ENCODE results near the gene KCNIP3.

The KCNIP3 gene

GRCh38 chr2:95312543-95313201 is 15.5 kb downstream of the KCNIP3 start:
- H3K9me3 Mint-ChIP-seq, result no peaks in the 10 kb centered on the region
- no peak overlapping the region for H3K27ac Mint-ChIP-seq
- H3K4me1 Mint-ChIP-seq, result no peaks in the 10 kb centered on the region
- H3K4me3 Mint-ChIP-seq, result no peak overlapping the region
- peaks cover 4% of the 10 kb centered on the region for H3K27me3 Mint-ChIP-seq
- no peaks in the 10 kb centered on the region for H3K36me3 Mint-ChIP-seq

DNA sequence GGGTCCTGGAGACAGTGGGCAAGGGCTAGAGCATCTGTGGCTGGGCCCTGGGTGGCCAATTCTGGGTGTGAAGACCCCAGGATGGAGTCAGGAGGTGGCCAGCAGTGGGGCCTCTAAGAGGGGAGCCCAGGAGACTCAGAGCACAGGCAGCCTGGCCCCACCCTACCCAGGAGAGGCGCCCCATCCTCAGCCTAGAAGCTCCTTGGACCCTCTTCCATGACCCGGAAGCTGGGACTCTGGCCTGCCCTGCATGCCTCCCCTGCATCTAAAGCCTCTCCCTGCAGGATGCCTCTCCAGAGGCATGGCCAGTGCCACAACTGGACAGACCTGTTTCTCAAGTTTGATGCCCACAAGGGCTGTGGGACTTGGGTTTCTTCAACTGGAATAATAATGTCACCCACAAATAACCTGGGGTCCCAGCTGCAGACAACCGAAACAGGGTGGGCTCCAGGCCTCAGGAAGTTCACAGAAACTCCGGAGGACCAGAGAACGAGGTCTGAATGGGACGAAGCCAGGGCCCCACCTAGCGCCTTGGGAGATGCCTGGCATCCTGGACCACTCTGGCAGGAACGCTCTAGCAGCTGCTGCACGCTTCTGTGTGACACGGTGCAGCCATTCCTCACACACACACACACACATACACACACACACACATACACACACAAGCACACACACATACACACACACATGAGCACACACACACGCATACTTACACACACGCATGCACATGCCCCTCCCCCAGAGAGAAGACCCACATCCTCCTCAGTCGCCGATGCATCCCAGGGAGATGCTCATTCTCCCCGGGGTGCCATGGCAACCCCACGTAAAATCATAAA is 16.4 kb downstream of the KCNIP3 start:
- H3K4me1 Mint-ChIP-seq, result no peaks in the 10 kb centered on the region
- no peaks in the 10 kb centered on the region for H3K36me3 Mint-ChIP-seq
- no peak overlapping the region for H3K27ac Mint-ChIP-seq
- no peak overlapping the region for H3K4me3 Mint-ChIP-seq
- H3K9me3 Mint-ChIP-seq, result no peaks in the 10 kb centered on the region
- peaks cover 4% of the 10 kb centered on the region for H3K27me3 Mint-ChIP-seq

- peaks cover 4% of the 10 kb centered on the region for H3K27me3 Mint-ChIP-seq
- no peaks in the 10 kb centered on the region for H3K4me1 Mint-ChIP-seq
- no peaks in the 10 kb centered on the region for H3K36me3 Mint-ChIP-seq
- H3K9me3 Mint-ChIP-seq, result no peaks in the 10 kb centered on the region
- H3K27ac Mint-ChIP-seq, result no peak overlapping the region
- H3K4me3 Mint-ChIP-seq, result no peak overlapping the region
Measured at GRCh38 chr2:95314598-95314963, 17.4 kb downstream of the KCNIP3 start.

DNA sequence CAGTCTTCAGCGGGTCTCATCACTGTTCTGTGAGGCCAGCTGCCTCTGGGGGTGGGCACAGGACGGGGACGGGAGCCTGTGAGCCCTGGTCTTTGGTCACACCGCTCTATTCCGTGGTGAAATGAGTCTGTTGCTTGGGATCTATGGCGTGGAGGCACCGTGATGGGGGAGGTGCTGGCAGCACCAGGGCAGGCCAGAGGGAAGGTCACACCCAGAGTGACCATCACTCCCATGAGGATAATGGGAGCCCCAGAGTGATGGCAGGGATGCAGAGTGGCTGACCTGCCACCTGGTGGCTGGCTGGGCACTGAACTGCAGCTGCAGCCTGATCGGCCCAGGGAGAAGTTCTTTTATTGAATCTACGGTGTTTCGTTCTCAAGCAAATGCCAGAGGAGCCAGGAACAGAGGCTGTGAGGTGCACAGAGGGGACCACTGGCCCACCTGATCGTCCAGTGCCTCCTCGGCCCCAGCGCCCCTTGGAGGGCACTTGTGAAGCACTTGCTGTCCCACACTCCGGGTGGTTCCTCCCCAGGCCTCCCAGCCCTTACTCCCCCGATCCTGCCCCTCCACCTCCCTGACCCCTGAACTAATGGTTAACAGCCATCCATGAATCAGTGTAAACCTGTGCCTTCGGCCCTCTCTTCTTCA is 17.9 kb downstream of the KCNIP3 start:
- Mint-ChIP-seq H3K4me3 (no peak overlapping the region), H3K9me3 (no peaks in the 10 kb centered on the region), H3K36me3 (no peaks in the 10 kb centered on the region), H3K27me3 (peaks cover 4% of the 10 kb centered on the region), H3K27ac (no peak overlapping the region), H3K4me1 (no peaks in the 10 kb centered on the region)

GRCh38 chr2:95315801-95316411 is 18.8 kb downstream of the KCNIP3 start:
- H3K9me3 Mint-ChIP-seq, result no peaks in the 10 kb centered on the region
- no peak overlapping the region for H3K4me3 Mint-ChIP-seq
- peaks cover 4% of the 10 kb centered on the region for H3K27me3 Mint-ChIP-seq
- no peak overlapping the region for H3K27ac Mint-ChIP-seq
- no peaks in the 10 kb centered on the region for H3K4me1 Mint-ChIP-seq
- no peaks in the 10 kb centered on the region for H3K36me3 Mint-ChIP-seq

DNA sequence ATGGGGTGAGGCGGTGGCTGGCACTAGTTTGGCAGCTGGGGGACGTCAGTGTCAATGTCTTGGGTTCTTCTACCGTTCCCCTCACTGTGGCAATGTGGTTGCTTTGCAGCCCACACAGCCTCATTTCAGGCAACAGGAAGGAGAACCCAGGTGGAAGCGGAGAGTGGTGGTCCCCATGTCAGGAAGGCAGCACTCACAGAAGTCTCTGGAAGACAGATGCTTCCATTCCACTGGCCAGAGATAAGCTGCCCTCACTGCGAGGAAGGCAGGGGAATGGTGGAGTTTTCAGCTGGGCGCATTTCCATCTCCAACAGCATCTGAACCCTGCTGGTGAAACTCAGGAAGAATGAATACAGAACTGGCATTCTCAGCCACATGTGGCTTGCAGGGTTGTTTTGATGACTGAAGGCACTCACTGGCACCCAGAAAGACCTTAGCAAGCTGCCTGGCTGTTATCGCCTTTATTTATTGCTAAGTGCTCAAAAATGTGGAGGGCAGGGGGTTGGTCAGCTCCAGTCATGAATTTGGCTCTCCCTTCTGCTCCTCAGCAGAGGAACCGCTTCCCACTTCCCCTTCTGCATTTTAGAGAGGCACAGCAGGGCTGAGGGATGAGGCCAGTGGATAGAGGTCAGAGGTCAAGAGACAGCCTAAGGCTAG is 19.4 kb downstream of the KCNIP3 start:
- H3K27me3 Mint-ChIP-seq, result peaks cover 4% of the 10 kb centered on the region
- no peaks in the 10 kb centered on the region for H3K36me3 Mint-ChIP-seq

GRCh38 chr2:95317123-95317500 is 20.0 kb downstream of the KCNIP3 start:
- no peak overlapping the region for H3K4me3 Mint-ChIP-seq
- peaks cover 4% of the 10 kb centered on the region for H3K27me3 Mint-ChIP-seq
- no peak overlapping the region for H3K27ac Mint-ChIP-seq
- no peaks in the 10 kb centered on the region for H3K9me3 Mint-ChIP-seq
- H3K36me3 Mint-ChIP-seq, result no peaks in the 10 kb centered on the region
- H3K4me1 Mint-ChIP-seq, result no peaks in the 10 kb centered on the region

More for the DNA sequence above, 19.4 kb downstream of the KCNIP3 start:
- H3K4me1 Mint-ChIP-seq, result no peaks in the 10 kb centered on the region
- no peak overlapping the region for H3K4me3 Mint-ChIP-seq
- H3K27ac Mint-ChIP-seq, result no peak overlapping the region
- no peaks in the 10 kb centered on the region for H3K9me3 Mint-ChIP-seq

GRCh38 chr2:95317665-95318425 is 20.7 kb downstream of the KCNIP3 start:
- H3K27ac Mint-ChIP-seq, result no peak overlapping the region
- no peaks in the 10 kb centered on the region for H3K36me3 Mint-ChIP-seq
- H3K27me3 Mint-ChIP-seq, result peaks cover 4% of the 10 kb centered on the region
- no peaks in the 10 kb centered on the region for H3K9me3 Mint-ChIP-seq
- no peaks in the 10 kb centered on the region for H3K4me1 Mint-ChIP-seq
- no peak overlapping the region for H3K4me3 Mint-ChIP-seq

GRCh38 chr2:95318431-95319220 is 21.5 kb downstream of the KCNIP3 start:
- H3K27me3 Mint-ChIP-seq, result peaks cover 4% of the 10 kb centered on the region

GRCh38 chr2:95319481-95320343 is 22.6 kb downstream of the KCNIP3 start:
- Mint-ChIP-seq H3K27me3 (peaks cover 2% of the 10 kb centered on the region), H3K4me1 (no peaks in the 10 kb centered on the region), H3K36me3 (no peaks in the 10 kb centered on the region), H3K27ac (no peak overlapping the region), H3K4me3 (no peak overlapping the region), H3K9me3 (no peaks in the 10 kb centered on the region)

More at GRCh38 chr2:95318431-95319220, 21.5 kb downstream of the KCNIP3 start:
- Mint-ChIP-seq H3K27ac (no peak overlapping the region), H3K9me3 (no peaks in the 10 kb centered on the region), H3K4me3 (no peak overlapping the region), H3K36me3 (no peaks in the 10 kb centered on the region), H3K4me1 (no peaks in the 10 kb centered on the region)

DNA sequence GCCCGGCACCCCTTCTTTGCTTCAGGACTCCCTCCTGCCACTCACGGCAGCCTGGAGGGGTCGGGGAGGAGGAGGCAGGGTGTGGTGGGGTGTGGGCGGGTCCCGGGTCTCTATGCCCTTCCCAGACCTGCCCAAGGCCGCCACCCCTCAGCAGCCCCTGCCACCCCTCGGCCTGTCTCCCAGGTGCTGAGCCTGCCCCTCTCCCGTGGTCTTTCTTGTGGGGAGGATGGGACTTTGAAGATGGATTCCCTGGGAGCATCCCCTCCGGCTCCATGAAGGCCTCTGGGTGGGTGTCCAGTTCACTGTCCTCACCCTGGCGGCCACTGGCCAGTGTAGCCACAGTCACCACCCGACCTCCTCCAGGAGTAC is 23.2 kb downstream of the KCNIP3 start:
- H3K4me1 Mint-ChIP-seq, result no peaks in the 10 kb centered on the region
- H3K36me3 Mint-ChIP-seq, result no peaks in the 10 kb centered on the region
- no peak overlapping the region for H3K27ac Mint-ChIP-seq
- H3K27me3 Mint-ChIP-seq, result no peaks in the 10 kb centered on the region
- no peaks in the 10 kb centered on the region for H3K9me3 Mint-ChIP-seq
- H3K4me3 Mint-ChIP-seq, result no peak overlapping the region

GRCh38 chr2:95320986-95321767 is 24.0 kb downstream of the KCNIP3 start:
- Mint-ChIP-seq H3K9me3 (no peaks in the 10 kb centered on the region), H3K4me1 (no peaks in the 10 kb centered on the region), H3K4me3 (no peak overlapping the region), H3K27me3 (no peaks in the 10 kb centered on the region), H3K27ac (no peak overlapping the region), H3K36me3 (no peaks in the 10 kb centered on the region)
